Ishikawa (cell line): Measurements from ENCODE around the gene XXYLT1.

Source experiments
- CEBPB ChIP-seq: IDR thresholded peaks from 2 replicates; pipeline ENCODE4 v1.6.1; 2012
- CREB1 ChIP-seq: IDR thresholded peaks from 2 replicates; pipeline ENCODE4 v1.6.1; 2012; ENCODE audit warnings: low read depth
- EP300 ChIP-seq: IDR thresholded peaks from 2 replicates; pipeline ENCODE4 v1.6.1; 2012; ENCODE audit warnings: borderline replicate concordance
- TEAD4 ChIP-seq: IDR thresholded peaks from 2 replicates; pipeline ENCODE4 v1.6.1; 2012
- YY1 ChIP-seq: IDR thresholded peaks from 2 replicates; pipeline ENCODE4 v1.6.1; 2012; ENCODE audit warnings: low read depth
- TF ChIP-seq, protein P1 (sequence below): IDR thresholded peaks from 2 replicates; pipeline ENCODE4 v1.6.1; 2012
- TF ChIP-seq, protein P2 (sequence below): IDR thresholded peaks from 2 replicates; pipeline ENCODE4 v1.6.1; 2012; ENCODE audit warnings: low read depth, mild to moderate bottlenecking
- TF ChIP-seq, protein P3 (sequence below): IDR thresholded peaks from 2 replicates; pipeline ENCODE4 v1.6.1; 2012

DNA sequence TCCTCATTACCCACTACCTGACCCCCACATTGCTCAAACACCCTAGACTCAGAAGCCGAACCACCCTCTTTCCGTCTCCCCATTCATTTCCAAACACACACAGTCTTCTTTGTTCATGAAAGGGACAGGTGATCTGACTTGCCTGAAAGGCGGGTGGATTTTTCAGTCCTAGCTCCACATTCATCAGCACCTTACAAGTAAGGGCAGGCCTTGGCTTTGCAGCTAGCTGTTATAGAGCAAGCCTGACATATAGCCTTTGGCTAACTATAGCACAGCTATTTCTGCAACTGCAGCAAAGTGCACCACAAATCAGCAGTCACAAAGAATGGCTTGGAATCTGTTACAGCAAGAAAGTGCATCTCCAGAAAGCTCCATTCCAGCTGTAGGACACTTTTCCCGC lies 139.8 kb downstream of the XXYLT1 start:
- TF ChIP-seq, protein P1, sequence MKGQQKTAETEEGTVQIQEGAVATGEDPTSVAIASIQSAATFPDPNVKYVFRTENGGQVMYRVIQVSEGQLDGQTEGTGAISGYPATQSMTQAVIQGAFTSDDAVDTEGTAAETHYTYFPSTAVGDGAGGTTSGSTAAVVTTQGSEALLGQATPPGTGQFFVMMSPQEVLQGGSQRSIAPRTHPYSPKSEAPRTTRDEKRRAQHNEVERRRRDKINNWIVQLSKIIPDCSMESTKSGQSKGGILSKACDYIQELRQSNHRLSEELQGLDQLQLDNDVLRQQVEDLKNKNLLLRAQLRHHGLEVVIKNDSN = no peak
- TF ChIP-seq, protein P2, sequence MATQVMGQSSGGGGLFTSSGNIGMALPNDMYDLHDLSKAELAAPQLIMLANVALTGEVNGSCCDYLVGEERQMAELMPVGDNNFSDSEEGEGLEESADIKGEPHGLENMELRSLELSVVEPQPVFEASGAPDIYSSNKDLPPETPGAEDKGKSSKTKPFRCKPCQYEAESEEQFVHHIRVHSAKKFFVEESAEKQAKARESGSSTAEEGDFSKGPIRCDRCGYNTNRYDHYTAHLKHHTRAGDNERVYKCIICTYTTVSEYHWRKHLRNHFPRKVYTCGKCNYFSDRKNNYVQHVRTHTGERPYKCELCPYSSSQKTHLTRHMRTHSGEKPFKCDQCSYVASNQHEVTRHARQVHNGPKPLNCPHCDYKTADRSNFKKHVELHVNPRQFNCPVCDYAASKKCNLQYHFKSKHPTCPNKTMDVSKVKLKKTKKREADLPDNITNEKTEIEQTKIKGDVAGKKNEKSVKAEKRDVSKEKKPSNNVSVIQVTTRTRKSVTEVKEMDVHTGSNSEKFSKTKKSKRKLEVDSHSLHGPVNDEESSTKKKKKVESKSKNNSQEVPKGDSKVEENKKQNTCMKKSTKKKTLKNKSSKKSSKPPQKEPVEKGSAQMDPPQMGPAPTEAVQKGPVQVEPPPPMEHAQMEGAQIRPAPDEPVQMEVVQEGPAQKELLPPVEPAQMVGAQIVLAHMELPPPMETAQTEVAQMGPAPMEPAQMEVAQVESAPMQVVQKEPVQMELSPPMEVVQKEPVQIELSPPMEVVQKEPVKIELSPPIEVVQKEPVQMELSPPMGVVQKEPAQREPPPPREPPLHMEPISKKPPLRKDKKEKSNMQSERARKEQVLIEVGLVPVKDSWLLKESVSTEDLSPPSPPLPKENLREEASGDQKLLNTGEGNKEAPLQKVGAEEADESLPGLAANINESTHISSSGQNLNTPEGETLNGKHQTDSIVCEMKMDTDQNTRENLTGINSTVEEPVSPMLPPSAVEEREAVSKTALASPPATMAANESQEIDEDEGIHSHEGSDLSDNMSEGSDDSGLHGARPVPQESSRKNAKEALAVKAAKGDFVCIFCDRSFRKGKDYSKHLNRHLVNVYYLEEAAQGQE = no peak
- TF ChIP-seq YY1 (no peak), EP300 (no peak), CEBPB (no peak), TEAD4 (no peak), CREB1 (no peak)
- TF ChIP-seq, protein P3, sequence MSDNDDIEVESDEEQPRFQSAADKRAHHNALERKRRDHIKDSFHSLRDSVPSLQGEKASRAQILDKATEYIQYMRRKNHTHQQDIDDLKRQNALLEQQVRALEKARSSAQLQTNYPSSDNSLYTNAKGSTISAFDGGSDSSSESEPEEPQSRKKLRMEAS = no peak
